ENCODE measurements around the gene PHF10. TPM values are rescaled to one million over a fixed set of nuclear protein-coding genes. Genes with fewer than 3 reads are reported as not detected.

Gene PHF10
- total RNA-seq, 2 donors from 2014 or later, result 38.4 to 62.3 TPM

DNA sequence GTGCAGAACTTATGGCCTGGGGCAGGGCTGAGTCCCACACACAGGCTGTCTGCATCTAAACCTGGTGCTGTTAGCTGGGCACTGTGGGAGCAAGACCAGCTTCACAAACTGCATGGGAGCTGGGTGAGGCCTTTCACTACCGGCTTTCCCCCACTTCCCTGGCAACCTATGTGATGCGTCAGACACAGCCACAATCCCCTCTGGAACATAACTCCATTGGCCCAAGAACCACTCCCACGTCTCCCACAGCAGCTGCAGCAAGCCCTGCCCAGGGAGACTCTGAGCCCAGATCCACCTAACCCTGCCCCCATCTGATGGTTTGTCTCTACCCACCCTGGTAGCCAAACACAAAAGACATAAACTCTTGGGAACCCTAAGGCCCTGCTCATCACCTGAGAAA, 31.8 kb downstream of the PHF10 start:
- TF ChIP-seq, protein P1, sequence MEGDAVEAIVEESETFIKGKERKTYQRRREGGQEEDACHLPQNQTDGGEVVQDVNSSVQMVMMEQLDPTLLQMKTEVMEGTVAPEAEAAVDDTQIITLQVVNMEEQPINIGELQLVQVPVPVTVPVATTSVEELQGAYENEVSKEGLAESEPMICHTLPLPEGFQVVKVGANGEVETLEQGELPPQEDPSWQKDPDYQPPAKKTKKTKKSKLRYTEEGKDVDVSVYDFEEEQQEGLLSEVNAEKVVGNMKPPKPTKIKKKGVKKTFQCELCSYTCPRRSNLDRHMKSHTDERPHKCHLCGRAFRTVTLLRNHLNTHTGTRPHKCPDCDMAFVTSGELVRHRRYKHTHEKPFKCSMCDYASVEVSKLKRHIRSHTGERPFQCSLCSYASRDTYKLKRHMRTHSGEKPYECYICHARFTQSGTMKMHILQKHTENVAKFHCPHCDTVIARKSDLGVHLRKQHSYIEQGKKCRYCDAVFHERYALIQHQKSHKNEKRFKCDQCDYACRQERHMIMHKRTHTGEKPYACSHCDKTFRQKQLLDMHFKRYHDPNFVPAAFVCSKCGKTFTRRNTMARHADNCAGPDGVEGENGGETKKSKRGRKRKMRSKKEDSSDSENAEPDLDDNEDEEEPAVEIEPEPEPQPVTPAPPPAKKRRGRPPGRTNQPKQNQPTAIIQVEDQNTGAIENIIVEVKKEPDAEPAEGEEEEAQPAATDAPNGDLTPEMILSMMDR (IDR thresholded peaks at IDR 0.05), result no peak
- Histone ChIP-seq H3K4me3 (no peak overlapping the region), H3K27ac (no peak overlapping the region), H3K9me3 (peaks cover 3% of the 10 kb centered on the region), H3K27me3 (replicated peaks; ENCODE audit: insufficient read depth) (no peaks in the 10 kb centered on the region), H3K36me3 (peaks cover 2% of the 10 kb centered on the region), H3K4me1 (ENCODE audit: control insufficient read depth in 1 of 2, low read depth in 2 of 2) (no peaks in the 10 kb centered on the region)
- ATAC-seq (ENCODE audit: insufficient number of reproducible peaks, low FRiP score, low read depth), result no peak
- DNase-seq (ENCODE audit: low spot score), result no peak

DNA sequence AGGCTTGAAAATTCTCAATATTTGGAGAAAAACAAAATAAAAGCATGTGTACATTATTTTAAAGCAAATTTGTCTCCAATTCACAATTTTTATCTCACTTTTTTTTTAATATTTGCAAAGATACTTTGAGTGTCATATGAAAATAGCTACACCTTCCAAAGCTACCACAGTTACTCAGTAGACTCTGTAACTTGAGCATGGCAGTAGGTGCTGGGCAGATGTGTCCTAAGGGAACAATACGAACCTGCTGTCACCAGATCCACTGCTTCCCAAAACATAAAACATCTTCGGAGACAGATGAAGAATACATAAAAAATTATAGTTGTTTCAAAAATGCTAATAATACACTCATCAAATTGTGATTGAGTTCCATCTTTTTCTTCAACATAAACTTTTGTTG, 33.0 kb downstream of the PHF10 start:
- peaks cover 3% of the 10 kb centered on the region for H3K9me3 ChIP-seq
- ATAC-seq (ENCODE audit: insufficient number of reproducible peaks, low FRiP score, low read depth) (no peak), DNase-seq (ENCODE audit: low spot score) (no peak)
- no peaks in the 10 kb centered on the region for H3K27me3 ChIP-seq (replicated peaks; ENCODE audit: insufficient read depth)
- no peaks in the 10 kb centered on the region for H3K4me1 ChIP-seq (ENCODE audit: control insufficient read depth in 1 of 2, low read depth in 2 of 2)
- H3K4me3 ChIP-seq, result no peak overlapping the region
- H3K36me3 ChIP-seq, result peaks cover 6% of the 10 kb centered on the region
- TF ChIP-seq, protein P1 (IDR thresholded peaks at IDR 0.05), result no peak
- H3K27ac ChIP-seq, result no peak overlapping the region

DNA sequence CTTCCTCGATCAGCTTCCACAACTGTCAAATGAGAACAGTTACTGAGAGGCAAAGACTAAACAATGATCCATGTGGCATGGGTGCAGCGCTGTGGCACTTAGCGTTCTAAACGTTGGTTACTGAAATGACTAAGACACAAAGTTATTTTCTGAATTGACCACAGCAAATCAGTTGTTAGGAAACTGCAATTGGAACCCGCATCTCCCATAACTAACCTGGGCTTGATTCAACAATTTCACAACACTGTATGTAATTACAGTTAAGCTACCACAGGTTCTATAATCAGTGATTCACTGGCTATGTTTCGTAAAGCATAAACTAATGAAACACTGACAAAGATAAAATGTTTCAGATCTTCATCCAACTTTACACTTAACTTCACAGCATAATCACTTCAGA, 35.0 kb downstream of the PHF10 start:
- Histone ChIP-seq H3K27me3 (replicated peaks; ENCODE audit: insufficient read depth) (no peaks in the 10 kb centered on the region), H3K9me3 (peaks cover 11% of the 10 kb centered on the region), H3K4me3 (no peak overlapping the region), H3K36me3 (peaks cover 6% of the 10 kb centered on the region), H3K27ac (no peak overlapping the region), H3K4me1 (ENCODE audit: control insufficient read depth in 1 of 2, low read depth in 2 of 2) (no peaks in the 10 kb centered on the region)
- TF ChIP-seq, protein P1 (IDR thresholded peaks at IDR 0.05), result no peak
- DNase-seq (ENCODE audit: low spot score), result no peak
- ATAC-seq (ENCODE audit: insufficient number of reproducible peaks, low FRiP score, low read depth), result no peak

DNA sequence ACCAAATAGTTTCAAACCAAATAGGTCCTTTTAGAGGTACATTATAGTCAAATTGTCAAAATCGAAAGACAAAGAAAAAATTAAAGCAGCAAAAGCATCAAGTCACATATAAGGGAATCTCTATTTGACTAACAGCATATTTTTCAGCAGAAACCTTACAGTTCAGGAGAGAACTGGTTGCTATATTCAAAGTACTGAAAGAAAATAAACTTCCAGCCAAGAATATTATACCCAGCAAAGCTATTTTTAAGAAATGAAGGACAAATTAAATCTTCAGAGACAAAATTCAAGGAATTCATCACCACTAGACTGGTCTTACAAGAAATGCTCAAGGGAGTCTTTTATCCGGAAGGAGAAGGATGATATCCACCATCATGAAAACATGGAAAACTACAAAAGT, 38.4 kb downstream of the PHF10 start:
- H3K9me3 ChIP-seq, result peaks cover 8% of the 10 kb centered on the region
- TF ChIP-seq, protein P1 (IDR thresholded peaks at IDR 0.05), result no peak
- no peaks in the 10 kb centered on the region for H3K27me3 ChIP-seq (replicated peaks; ENCODE audit: insufficient read depth)
- DNase-seq (ENCODE audit: low spot score) (no peak), ATAC-seq (ENCODE audit: insufficient number of reproducible peaks, low FRiP score, low read depth) (no peak)
- H3K36me3 ChIP-seq, result peaks cover 6% of the 10 kb centered on the region
- H3K4me3 ChIP-seq, result no peak overlapping the region
- H3K4me1 ChIP-seq (ENCODE audit: control insufficient read depth in 1 of 2, low read depth in 2 of 2), result no peaks in the 10 kb centered on the region
- H3K27ac ChIP-seq, result no peak overlapping the region

DNA sequence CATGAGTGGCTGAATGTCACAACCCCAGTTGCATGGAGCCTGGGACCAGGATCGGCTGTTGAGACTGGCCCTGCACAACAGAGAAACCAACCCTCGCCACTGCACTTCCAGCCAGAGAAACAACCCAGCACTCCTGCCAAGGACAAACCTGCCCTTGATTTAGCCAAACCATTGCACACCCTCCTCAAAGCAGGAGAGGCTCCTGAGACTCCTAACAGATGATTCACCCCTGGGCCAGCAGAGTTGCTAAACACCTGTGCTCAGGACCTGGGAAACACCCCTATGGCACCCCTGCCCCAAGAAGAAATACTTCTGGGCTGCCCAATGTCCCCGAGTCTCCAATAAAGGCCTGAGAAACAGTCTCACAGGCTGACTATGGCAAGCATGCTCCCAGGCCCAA, 40.2 kb downstream of the PHF10 start:
- ATAC-seq (ENCODE audit: insufficient number of reproducible peaks, low FRiP score, low read depth) (no peak), DNase-seq (ENCODE audit: low spot score) (no peak)
- Histone ChIP-seq H3K9me3 (peaks cover 8% of the 10 kb centered on the region), H3K27me3 (replicated peaks; ENCODE audit: insufficient read depth) (no peaks in the 10 kb centered on the region), H3K4me1 (ENCODE audit: control insufficient read depth in 1 of 2, low read depth in 2 of 2) (no peaks in the 10 kb centered on the region), H3K27ac (no peak overlapping the region), H3K36me3 (peaks cover 6% of the 10 kb centered on the region), H3K4me3 (no peak overlapping the region)
- TF ChIP-seq, protein P1 (IDR thresholded peaks at IDR 0.05), result no peak
